Fibroblast of pulmonary artery (primary cell): ENCODE measurements around the gene P2RX3.

Source experiments
- DNase-seq: peaks from one replicate; pipeline ENCODE4 v3.0.0-alpha.2; 2010; ENCODE audit warnings: low read depth
- H3K4me3 ChIP-seq: replicated peaks from 2 replicates; pipeline ENCODE4 v1.5.1; 2011; ENCODE audit warnings: low read depth, mild to moderate bottlenecking, control low read depth, low read length, moderate library complexity
- TF ChIP-seq, protein P1 (sequence below): IDR thresholded peaks from 2 replicates; pipeline ENCODE4 v1.5.1; 2011; ENCODE audit warnings: mild to moderate bottlenecking, control low read depth, low read length, inconsistent platforms; ENCODE audit errors: missing control alignments

Gene P2RX3

GRCh38 chr11:57370941-57371340 is 32.8 kb downstream of the P2RX3 start:
- H3K4me3 ChIP-seq = no peak overlapping the region
- no peak for DNase-seq
- TF ChIP-seq, protein P1, sequence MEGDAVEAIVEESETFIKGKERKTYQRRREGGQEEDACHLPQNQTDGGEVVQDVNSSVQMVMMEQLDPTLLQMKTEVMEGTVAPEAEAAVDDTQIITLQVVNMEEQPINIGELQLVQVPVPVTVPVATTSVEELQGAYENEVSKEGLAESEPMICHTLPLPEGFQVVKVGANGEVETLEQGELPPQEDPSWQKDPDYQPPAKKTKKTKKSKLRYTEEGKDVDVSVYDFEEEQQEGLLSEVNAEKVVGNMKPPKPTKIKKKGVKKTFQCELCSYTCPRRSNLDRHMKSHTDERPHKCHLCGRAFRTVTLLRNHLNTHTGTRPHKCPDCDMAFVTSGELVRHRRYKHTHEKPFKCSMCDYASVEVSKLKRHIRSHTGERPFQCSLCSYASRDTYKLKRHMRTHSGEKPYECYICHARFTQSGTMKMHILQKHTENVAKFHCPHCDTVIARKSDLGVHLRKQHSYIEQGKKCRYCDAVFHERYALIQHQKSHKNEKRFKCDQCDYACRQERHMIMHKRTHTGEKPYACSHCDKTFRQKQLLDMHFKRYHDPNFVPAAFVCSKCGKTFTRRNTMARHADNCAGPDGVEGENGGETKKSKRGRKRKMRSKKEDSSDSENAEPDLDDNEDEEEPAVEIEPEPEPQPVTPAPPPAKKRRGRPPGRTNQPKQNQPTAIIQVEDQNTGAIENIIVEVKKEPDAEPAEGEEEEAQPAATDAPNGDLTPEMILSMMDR = no peak

DNA sequence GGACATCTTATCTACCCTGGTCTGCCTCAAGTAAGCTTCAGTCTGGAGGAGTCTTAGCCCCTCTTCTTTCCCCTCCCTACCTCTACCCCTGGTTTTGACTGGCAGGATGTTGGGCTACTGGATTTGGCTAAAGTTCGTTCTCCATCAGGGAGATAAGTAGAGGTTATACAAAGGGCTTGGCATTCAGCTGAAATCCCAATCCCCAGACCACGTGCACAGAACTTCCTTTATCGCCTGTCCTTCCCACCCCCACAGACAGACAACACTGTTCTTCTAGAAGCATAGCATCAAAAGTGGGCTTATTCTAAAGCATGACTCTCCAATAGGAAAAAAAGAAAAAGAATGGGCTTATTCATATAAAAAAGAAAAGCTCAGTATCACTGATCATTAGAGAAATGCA is 35.0 kb downstream of the P2RX3 start:
- TF ChIP-seq, protein P1 = no peak
- no peak for DNase-seq

DNA sequence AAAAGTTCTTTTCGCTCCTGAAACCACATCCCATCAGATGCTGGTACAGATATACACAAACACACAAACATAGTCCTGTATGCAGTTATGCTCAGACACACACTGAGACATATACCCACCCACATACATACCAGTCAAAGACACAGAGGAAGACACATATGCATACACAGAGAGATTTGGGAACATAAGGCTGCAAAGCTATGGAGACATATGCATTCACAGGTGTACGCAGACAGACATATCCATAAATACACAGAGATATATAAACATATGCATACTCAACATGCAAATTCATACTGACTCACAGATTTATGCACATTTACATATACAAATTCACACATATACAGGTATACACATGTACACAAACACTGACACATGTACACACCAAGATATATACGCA is 36.8 kb downstream of the P2RX3 start:
- no peak for DNase-seq
- TF ChIP-seq, protein P1 = no peak
- no peak overlapping the region for H3K4me3 ChIP-seq

More for the DNA sequence above, 35.0 kb downstream of the P2RX3 start:
- no peak overlapping the region for H3K4me3 ChIP-seq

- no peak for DNase-seq
- no peak overlapping the region for H3K4me3 ChIP-seq
- TF ChIP-seq, protein P1 = no peak
Measured at GRCh38 chr11:57375490-57375889, 37.3 kb downstream of the P2RX3 start.

DNA sequence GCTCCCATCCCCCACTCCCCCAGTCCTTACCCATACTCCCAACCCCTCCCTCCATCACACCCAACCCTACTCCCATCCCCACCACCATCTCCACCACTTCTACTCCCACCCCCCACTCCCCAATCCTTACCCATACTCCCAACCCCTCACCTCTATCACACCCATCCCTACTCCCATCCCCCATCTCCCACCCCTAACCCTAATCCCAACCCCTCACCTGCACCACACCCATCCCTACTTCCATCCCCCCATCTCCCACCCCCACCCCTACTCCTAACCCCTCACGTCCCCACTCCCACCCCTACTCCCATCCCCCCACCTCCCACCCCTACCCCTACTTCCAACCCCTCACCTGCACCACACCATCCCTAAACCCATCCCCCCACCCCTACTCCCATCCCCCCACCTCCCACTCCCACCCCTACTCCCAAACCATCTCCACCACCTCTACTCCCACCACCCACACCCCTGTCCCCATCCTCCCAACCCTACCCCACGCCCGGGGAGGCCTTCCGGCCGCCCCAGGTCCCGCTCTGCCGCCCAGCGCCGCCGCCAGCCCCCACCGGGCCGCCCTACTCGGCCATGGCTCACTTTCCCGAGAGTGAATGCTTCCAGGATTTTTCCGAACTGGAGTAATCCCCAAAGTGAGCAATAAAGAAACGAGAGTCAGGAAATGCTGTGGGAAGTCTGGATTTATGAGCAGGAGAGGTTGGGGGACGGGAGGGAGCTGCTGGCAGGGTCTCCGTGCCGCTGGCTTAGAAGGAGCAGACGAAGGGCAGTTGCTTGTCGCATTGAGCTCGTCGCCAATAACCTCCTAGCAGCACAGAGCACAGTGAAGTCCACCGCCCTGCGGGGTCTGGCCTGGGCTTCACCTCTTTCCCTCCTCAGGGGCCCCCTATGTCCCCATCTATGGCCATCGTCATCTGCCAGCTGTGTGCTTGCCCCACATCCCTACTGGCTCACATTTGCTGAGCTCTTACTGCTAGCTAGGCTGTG is 38.2 kb downstream of the P2RX3 start:
- no peak overlapping the region for H3K4me3 ChIP-seq
- TF ChIP-seq, protein P1 = no peak
- DNase-seq = no peak

- TF ChIP-seq, protein P1 = no peak
- H3K4me3 ChIP-seq = no peak overlapping the region
- DNase-seq = no peak
Measured at GRCh38 chr11:57377107-57377506, 39.0 kb downstream of the P2RX3 start.
